ENCODE measurements around the gene AXL.
"Not testable (repeated sequence)": the region's sequence is repeated elsewhere in the genome, so short reads cannot be mapped to it uniquely, and the experiment has no call there.

The AXL gene

DNA sequence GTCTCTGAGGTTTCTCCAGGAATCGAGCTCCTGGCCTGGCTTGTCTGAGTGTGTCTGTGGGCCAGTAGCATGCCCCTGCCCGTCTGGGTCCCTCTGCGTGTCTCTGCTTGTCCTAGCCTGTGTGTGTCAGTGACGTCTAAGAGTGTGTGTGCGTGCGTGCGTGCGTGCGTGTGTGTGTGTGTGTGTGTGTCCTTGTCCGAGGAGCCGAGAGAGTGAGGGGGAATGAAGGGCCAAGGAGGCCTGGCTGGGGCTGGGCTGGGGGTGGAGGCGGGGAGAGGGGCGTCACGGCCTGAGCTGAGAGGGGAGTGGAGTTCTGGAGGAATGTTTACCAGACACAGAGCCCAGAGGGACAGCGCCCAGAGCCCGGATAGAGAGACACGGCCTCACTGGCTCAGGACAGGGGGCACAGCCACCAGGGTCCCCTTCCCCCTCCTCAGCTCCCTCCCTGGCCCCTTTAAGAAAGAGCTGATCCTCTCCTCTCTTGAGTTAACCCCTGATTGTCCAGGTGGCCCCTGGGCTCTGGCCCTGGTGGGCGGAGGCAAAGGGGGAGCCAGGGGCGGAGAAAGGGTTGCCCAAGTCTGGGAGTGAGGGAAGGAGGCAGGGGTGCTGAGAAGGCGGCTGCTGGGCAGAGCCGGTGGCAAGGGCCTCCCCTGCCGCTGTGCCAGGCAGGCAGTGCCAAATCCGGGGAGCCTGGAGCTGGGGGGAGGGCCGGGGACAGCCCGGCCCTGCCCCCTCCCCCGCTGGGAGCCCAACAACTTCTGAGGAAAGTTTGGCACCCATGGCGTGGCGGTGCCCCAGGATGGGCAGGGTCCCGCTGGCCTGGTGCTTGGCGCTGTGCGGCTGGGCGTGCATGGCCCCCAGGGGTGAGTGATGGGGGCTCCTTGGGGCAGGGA, at the start of gene AXL:
Gene AXL, plus strand, starts transcription at position 609 of the 893 bp plus-strand sequence. Its CDS starts 170 bp downstream, at position 779.
- no peak for DNase-seq

- no peak for DNase-seq
These were observed 46.5 kb upstream of the AXL start for GRCh38 chr19:41172297-41173164.

- no peak for DNase-seq
These were observed 44.6 kb upstream of the AXL start for GRCh38 chr19:41174297-41174928.

- DNase-seq = no peak
These were observed 42.9 kb upstream of the AXL start for GRCh38 chr19:41175801-41176777.

- DNase-seq = not testable (repeated sequence)
These were observed 38.9 kb upstream of the AXL start for GRCh38 chr19:41180173-41180572.

DNA sequence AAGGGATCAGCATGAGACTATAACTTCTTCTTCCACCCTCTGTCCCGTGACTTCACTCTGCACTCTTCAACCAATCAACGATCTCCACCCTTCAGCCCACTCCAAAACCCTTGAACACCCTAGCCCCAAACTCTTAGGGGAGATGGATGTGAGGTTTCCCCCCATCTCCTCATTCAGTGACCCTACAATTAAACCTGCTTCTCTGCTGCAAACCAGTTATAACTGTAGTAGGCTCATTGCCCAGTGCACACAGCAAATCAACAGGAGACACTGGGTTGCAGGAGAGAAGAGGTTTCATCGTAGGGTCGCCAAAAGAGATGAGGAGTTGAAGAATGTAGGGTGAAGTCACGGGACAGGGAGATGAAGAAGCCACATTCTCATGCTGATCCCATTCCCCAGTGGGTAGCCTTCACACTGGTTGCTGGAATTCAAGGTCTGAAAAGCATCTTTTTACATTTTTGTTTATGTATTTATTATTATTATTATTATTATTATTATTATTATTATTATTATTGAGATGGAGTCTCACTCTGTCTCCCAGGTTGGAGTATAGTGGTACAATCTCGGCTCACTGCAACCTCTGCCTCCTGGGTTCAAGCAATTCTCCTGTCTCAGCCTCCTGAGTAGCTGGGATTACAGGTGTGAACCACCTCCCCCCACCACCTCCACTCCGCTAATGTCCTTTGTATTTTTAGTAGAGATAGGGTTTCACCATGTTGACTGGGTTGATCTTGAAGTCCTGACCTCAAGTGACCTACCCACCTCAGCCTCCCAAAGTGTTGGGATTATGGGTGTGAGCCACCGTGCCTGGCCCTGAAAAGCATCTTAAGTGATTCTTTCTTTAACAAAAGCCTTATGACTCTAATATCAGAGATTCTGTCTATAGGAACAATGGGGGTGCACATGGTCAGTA, 31.8 kb upstream of the AXL start:
- no peak for DNase-seq

DNA sequence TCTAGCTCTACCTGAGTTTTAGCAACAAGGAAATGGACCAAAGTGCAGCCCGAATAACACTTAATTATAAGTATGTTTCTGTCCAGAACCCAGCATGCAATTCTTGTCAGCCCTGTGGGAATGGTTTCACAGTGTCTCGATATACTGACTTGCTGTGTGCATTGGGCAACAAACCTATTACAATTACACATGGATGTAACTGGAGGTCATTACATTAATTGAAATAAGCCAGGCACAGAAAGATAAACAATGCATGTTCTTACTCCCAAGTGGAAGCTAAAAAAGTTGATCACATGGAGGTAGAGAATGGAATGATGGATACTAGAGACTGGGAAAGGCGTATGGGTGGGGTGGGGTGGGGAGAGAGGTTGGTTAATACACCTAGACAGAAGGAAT, 31.1 kb upstream of the AXL start:
- no peak for DNase-seq

DNA sequence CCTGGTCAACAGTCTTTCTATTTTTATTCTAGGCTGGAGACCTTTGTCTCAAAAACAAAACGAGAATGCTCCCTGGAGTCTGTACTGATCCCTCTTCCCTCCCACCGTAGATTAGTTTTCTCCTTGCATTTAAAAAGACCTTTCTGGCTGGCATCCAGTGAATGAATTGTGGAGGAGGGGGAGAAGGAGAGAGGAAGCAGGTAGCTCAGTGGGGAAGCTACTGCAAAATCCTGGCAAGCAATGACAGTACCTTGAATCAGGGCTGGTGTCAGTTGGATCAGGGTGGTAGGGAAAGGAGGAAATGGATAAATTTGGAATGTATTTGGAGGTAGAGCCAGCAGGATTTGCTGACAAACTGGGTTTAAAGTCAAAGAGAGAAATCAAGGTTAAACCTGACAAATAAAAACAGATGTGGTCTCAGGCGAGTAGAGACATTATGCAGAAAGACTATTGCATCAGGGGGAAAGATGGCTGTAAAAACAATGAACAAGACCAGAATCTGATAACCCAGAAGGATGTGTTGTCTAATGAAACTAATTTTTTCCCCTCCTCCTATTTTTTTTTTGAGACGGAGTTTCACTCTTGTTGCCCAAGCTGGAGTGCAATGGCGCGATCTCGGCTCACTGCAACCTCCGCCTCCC, 29.5 kb upstream of the AXL start:
- DNase-seq = no peak

DNA sequence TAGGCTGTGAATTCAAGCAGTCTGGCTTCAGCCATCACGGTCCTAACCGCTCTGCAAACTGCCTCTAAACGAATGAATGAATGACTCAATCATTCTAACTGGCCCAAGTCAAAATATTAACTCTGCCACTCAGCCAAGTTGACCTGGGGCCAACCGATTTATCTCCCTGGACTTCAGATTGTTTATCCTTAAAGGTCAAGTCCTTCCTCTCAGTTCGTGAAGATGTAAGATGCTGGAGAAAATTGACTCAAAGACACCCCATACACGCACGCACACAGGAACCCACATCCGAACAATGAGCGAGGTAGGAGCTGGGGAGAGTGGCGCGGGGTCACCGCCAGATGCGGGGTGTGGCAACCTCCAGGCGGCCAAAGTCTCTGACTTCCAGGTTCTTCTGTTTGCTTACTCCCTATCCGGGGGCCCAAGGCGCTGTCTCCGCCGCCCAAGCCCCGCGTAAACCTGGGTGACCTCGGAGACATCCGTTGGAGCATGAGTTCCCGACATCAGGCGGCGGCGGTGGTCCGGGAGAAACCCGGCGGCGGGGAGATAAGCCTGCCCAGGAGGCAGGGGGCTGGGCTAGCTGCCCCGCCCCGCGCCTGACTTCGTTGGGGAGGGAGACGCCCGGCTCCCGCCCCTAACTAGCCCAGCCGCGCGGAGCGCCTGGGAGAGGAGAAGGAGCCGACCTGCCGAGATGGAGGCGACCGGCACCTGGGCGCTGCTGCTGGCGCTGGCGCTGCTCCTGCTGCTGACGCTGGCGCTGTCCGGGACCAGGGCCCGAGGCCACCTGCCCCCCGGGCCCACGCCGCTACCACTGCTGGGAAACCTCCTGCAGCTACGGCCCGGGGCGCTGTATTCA, 26.2 kb upstream of the AXL start, which contains the start of gene CYP2S1:
Gene CYP2S1, plus strand, starts transcription at position 646 of the 856 bp plus-strand sequence. Its CDS starts 46 bp downstream, at position 692.
- no peak for DNase-seq

DNA sequence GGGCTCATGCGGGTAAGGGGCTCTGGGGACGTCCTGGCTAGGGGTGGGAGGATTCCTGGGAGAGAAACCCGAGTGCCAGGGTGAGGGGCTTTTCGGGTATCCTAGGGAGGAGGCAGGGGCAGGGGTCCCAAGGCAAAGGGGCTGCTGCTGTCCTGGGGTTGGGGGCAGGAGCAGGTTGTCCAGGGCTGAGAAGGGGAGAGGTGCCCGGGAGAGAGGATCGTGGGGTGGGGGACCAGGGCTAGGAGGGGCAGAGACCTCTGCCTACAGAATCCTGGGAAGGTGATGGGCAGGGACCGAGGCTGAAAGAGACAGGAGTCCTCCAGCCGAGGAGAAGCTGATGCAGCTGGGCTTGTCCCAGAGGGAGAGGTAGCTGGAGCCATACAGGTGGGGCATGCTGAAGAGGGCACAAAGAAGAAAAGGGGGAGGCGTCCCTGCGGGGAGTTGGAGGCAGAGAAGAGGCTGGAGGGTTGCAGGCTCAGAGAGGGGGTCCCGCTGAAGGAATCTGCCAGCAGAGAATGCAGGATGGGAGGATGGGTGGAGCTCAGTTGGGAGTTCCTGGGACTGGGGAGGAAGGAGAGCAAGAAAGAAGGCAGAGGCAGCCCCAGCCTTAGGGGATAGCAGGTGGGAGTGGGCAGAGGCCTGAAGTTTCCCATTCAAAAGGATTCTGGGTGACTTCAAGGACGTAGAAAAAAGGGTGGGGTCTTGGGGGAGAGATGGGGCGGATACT, 25.4 kb upstream of the AXL start:
- no peak for DNase-seq

- no peak for DNase-seq
These were observed 24.9 kb upstream of the AXL start for GRCh38 chr19:41194157-41194552.

DNA sequence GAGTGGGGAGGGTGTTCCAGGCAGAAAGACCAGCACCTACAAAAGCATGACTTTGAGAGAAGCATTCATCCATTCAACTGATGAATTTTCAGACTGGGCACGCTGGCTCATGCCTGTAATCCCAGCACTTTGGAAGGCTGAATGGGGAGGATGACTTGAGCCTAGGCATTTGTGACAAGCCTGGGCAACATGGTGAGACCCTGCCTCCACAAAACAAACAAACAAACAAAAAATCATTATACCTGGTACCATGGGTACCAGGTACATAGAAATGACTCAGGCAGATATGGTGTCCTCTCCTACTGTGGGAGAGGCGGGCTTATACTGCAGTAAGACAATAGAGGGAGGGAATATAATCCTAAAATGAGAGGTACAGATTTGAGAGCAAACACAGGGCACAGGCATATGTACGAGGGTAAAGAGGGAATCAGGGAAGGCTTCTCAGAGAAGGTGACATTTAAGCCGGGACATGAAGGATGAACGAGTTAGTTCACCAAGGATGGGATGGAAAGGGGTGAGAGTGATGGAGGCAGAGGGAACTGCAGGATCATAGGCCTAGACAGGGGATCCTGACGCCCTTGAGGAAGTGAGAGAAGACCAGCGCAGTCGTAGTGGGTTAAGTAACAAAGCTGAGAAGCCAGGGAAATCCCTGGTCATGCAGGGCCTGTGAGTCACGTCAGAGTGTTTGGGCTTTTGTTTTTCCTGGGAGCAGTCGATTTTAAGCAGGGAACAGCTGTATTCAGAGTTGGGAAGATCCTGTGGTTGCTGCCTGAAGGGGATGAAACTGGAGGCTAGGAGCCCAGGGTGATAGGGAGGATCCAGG, 23.1 kb upstream of the AXL start:
- no peak for DNase-seq

DNA sequence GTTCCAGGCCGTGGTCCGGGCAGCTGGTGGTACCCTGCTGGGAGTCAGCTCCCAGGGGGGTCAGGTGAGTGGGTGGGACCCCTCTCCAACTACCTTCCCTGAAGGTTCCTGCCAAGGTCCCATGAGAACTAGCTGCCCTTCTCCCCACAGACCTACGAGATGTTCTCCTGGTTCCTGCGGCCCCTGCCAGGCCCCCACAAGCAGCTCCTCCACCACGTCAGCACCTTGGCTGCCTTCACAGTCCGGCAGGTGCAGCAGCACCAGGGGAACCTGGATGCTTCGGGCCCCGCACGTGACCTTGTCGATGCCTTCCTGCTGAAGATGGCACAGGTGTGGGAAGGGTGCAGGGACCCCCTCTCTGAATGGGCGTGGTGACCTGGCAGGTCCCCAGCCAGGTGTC, 20.5 kb upstream of the AXL start:
- no peak for DNase-seq

GRCh38 chr19:41203371-41203770, 15.7 kb upstream of the AXL start:
- DNase-seq = no peak

- peak; percentile 5 to 17 for DNase-seq
These were observed 14.7 kb upstream of the AXL start for GRCh38 chr19:41204338-41204737.

DNA sequence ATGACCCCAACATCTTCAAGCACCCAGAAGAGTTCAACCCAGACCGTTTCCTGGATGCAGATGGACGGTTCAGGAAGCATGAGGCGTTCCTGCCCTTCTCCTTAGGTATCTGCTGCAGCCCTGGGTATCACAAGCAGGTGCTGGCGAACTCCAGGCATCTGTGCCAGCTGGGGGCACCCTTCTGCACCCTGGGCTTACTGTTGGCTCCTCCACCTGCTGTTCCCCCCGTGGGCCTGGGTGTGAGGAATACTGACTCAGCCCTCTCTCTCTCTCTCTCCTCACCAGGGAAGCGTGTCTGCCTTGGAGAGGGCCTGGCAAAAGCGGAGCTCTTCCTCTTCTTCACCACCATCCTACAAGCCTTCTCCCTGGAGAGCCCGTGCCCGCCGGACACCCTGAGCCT, 13.0 kb upstream of the AXL start:
- no peak for DNase-seq

DNA sequence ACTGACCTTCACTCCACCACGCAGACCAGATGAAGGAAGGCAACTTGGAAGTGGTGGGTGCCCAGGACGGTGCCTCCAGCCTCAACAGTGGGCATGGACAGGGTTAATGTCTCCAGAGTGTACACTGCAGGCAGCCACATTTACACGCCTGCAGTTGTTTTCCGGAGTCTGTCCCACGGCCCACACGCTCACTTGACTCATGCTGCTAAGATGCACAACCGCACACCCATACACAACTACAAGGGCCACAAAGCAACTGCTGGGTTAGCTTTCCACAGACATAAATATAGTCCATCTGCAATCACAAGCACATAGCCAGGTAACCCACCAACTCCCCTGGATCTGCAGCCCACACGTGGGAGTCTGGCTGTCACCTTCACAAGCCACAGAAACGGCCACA, 12.6 kb upstream of the AXL start:
- DNase-seq = no peak

All from NCI-H187 (cell line).